ENCODE data around the gene HOXC13.

HOXC13 gene

GRCh38 chr12:53971129-53971528 is 32.5 kb downstream of the HOXC13 start:
- Histone ChIP-seq H4K20me1 (ENCODE audit: control insufficient read depth, insufficient read depth, low read depth, low read length) (no peaks in the 10 kb centered on the region; the same call in 1 of the 2 replicates), H3K36me3 (ENCODE audit: control insufficient read depth, low read length) (no peaks in the 10 kb centered on the region), H3K79me2 (ENCODE audit: control insufficient read depth, low read length) (no peaks in the 10 kb centered on the region), H3K9me3 (ENCODE audit: control insufficient read depth, insufficient read depth, low read length) (no peaks in the 10 kb centered on the region), H3K9me2 (replicated peaks; ENCODE audit: control insufficient read depth, low read length) (no peaks in the 10 kb centered on the region), H3K27ac (ENCODE audit: low read depth, low read length) (no peak overlapping the region), H3K4me3 (ENCODE audit: low read length) (no peak overlapping the region), H3K27me3 (ENCODE audit: control insufficient read depth, low read length) (peaks cover 87% of the 10 kb centered on the region), H3K4me1 (ENCODE audit: control insufficient read depth, low read length) (peaks cover 20% of the 10 kb centered on the region), H3F3A (ENCODE audit: control insufficient read depth, insufficient read depth) (no peaks in the 10 kb centered on the region), H3K4me2 (ENCODE audit: low read length) (no peak overlapping the region)
- TF ChIP-seq EZH2phosphoT487 (IDR thresholded peaks at IDR 0.05; ENCODE audit: borderline replicate concordance, low read length) (no peak), CTCF (IDR thresholded peaks at IDR 0.05; ENCODE audit: low read depth, low read length, poor library complexity, severe bottlenecking) (no peak)

GRCh38 chr12:53971686-53972085 is 33.1 kb downstream of the HOXC13 start:
- Histone ChIP-seq H3K27ac (ENCODE audit: low read depth, low read length) (no peak overlapping the region), H3K36me3 (ENCODE audit: control insufficient read depth, low read length) (no peaks in the 10 kb centered on the region), H4K20me1 (ENCODE audit: control insufficient read depth, insufficient read depth, low read depth, low read length) (no peaks in the 10 kb centered on the region; the same call in 1 of the 2 replicates), H3K9me2 (replicated peaks; ENCODE audit: control insufficient read depth, low read length) (no peaks in the 10 kb centered on the region), H3K4me3 (ENCODE audit: low read length) (no peak overlapping the region), H3K27me3 (ENCODE audit: control insufficient read depth, low read length) (peaks cover 82% of the 10 kb centered on the region), H3F3A (ENCODE audit: control insufficient read depth, insufficient read depth) (no peaks in the 10 kb centered on the region), H3K4me2 (ENCODE audit: low read length) (no peak overlapping the region), H3K4me1 (ENCODE audit: control insufficient read depth, low read length) (peaks cover 20% of the 10 kb centered on the region), H3K79me2 (ENCODE audit: control insufficient read depth, low read length) (no peaks in the 10 kb centered on the region), H3K9me3 (ENCODE audit: control insufficient read depth, insufficient read depth, low read length) (no peaks in the 10 kb centered on the region)
- TF ChIP-seq EZH2phosphoT487 (IDR thresholded peaks at IDR 0.05; ENCODE audit: borderline replicate concordance, low read length) = no peak
- no peak for TF ChIP-seq CTCF (IDR thresholded peaks at IDR 0.05; ENCODE audit: low read depth, low read length, poor library complexity, severe bottlenecking)

GRCh38 chr12:53972152-53972702 is 33.6 kb downstream of the HOXC13 start:
- no peaks in the 10 kb centered on the region for H3K36me3 ChIP-seq (ENCODE audit: control insufficient read depth, low read length)
- H3K9me2 ChIP-seq (replicated peaks; ENCODE audit: control insufficient read depth, low read length) = no peaks in the 10 kb centered on the region
- TF ChIP-seq CTCF (IDR thresholded peaks at IDR 0.05; ENCODE audit: low read depth, low read length, poor library complexity, severe bottlenecking) (no peak), EZH2phosphoT487 (IDR thresholded peaks at IDR 0.05; ENCODE audit: borderline replicate concordance, low read length) (no peak)
- no peaks in the 10 kb centered on the region for H3K9me3 ChIP-seq (ENCODE audit: control insufficient read depth, insufficient read depth, low read length)
- H3K4me2 ChIP-seq (ENCODE audit: low read length) = no peak overlapping the region
- no peaks in the 10 kb centered on the region for H3K79me2 ChIP-seq (ENCODE audit: control insufficient read depth, low read length)
- H3F3A ChIP-seq (ENCODE audit: control insufficient read depth, insufficient read depth) = no peaks in the 10 kb centered on the region
- no peak overlapping the region for H3K4me3 ChIP-seq (ENCODE audit: low read length)
- peaks cover 24% of the 10 kb centered on the region for H3K4me1 ChIP-seq (ENCODE audit: control insufficient read depth, low read length)
- no peak overlapping the region for H3K27ac ChIP-seq (ENCODE audit: low read depth, low read length)
- peaks cover 76% of the 10 kb centered on the region for H3K27me3 ChIP-seq (ENCODE audit: control insufficient read depth, low read length)
- H4K20me1 ChIP-seq (ENCODE audit: control insufficient read depth, insufficient read depth, low read depth, low read length) = no peaks in the 10 kb centered on the region; the same call in 1 of the 2 replicates

Measured in DOHH2 (cell line).